Measurements from ENCODE around the gene MCTP2. TPM values are rescaled to one million over a fixed set of nuclear protein-coding genes. Genes with fewer than 3 reads are reported as not detected.

MCTP2 gene
- polyA plus RNA-seq, 3 donors: 2.4 to 7.4 (median 7.3) TPM

GRCh38 chr15:94185547-94186236, 45.7 kb upstream of the MCTP2 start:
- Mint-ChIP-seq H3K9me3 (no peaks in the 10 kb centered on the region), H3K27ac (no peak overlapping the region), H3K27me3 (ENCODE audit: low read depth in 3 of 3) (peaks cover 3 to 7% (median 3%) of the 10 kb centered on the region in 3 donors), H3K36me3 (peaks cover 0 to 2% of the 10 kb centered on the region in 2 donors), H3K4me3 (no peak overlapping the region), H3K4me1 (peaks cover 2% of the 10 kb centered on the region)
- Histone ChIP-seq H3K9me3 (replicated peaks in 1 of 2; ENCODE audit: control insufficient read depth in 1 of 2, insufficient read depth in 1 of 2, low read length in 2 of 2) (no peaks in the 10 kb centered on the region), H3K9ac (ENCODE audit: insufficient read depth, low read length, poor library complexity, severe bottlenecking) (no peak overlapping the region), H2AFZ (ENCODE audit: insufficient read depth, low read depth, low read length, poor library complexity, severe bottlenecking) (no peak overlapping the region), H3K4me1 (ENCODE audit: control insufficient read depth in 1 of 2, insufficient read depth in 2 of 2, low read length in 2 of 2) (no peaks in the 10 kb centered on the region), H3K36me3 (replicated peaks in 1 of 2; ENCODE audit: control insufficient read depth in 1 of 2, insufficient read depth in 2 of 2, low read length in 2 of 2) (no peaks in the 10 kb centered on the region), H3K27ac (ENCODE audit: low read depth in 1 of 2, low read length in 2 of 2) (no peak overlapping the region), H3K79me2 (ENCODE audit: insufficient read depth, low read length) (no peaks in the 10 kb centered on the region), H3K4me2 (replicated peaks; ENCODE audit: extremely low read depth, low read length, poor library complexity, severe bottlenecking) (no peak overlapping the region), H3K27me3 (ENCODE audit: control insufficient read depth in 2 of 2, insufficient read depth in 2 of 2, low read length in 2 of 2) (peaks cover 0 to 6% of the 10 kb centered on the region in 2 donors), H3K4me3 (replicated peaks in 1 of 3; ENCODE audit: low read depth in 2 of 3, low read length in 3 of 3) (no peak overlapping the region), H4K20me1 (ENCODE audit: insufficient read depth, low read length) (no peaks in the 10 kb centered on the region)
- no peak for TF ChIP-seq CTCF (IDR thresholded peaks at IDR 0.05)
- intact Hi-C loops (cut with micrococcal nuclease): no loop called here
- WGBS (ENCODE audit: insufficient coverage): 0% methylated on average over 2 of the region's 9 CpGs
- DNase-seq: peak in 1 of 3 donors; percentile 15

GRCh38 chr15:94186770-94187331, 44.5 kb upstream of the MCTP2 start:
- WGBS (ENCODE audit: insufficient coverage): 98% methylated on average over 4 of the region's 4 CpGs
- no peak overlapping the region for H3K4me3 Mint-ChIP-seq
- peaks cover 2 to 8% (median 3%) of the 10 kb centered on the region in 3 donors for H3K27me3 Mint-ChIP-seq (ENCODE audit: low read depth in 3 of 3)
- Histone ChIP-seq H2AFZ (ENCODE audit: insufficient read depth, low read depth, low read length, poor library complexity, severe bottlenecking) (no peak overlapping the region), H3K27me3 (ENCODE audit: control insufficient read depth in 2 of 2, insufficient read depth in 2 of 2, low read length in 2 of 2) (peaks cover 0 to 4% of the 10 kb centered on the region in 2 donors), H3K4me3 (replicated peaks in 1 of 3; ENCODE audit: low read depth in 2 of 3, low read length in 3 of 3) (no peak overlapping the region), H3K36me3 (replicated peaks in 1 of 2; ENCODE audit: control insufficient read depth in 1 of 2, insufficient read depth in 2 of 2, low read length in 2 of 2) (no peaks in the 10 kb centered on the region), H3K9ac (ENCODE audit: insufficient read depth, low read length, poor library complexity, severe bottlenecking) (no peak overlapping the region), H3K79me2 (ENCODE audit: insufficient read depth, low read length) (no peaks in the 10 kb centered on the region), H3K27ac (ENCODE audit: low read depth in 1 of 2, low read length in 2 of 2) (no peak overlapping the region), H3K4me1 (ENCODE audit: control insufficient read depth in 1 of 2, insufficient read depth in 2 of 2, low read length in 2 of 2) (no peaks in the 10 kb centered on the region), H3K9me3 (replicated peaks in 1 of 2; ENCODE audit: control insufficient read depth in 1 of 2, insufficient read depth in 1 of 2, low read length in 2 of 2) (no peaks in the 10 kb centered on the region), H3K4me2 (replicated peaks; ENCODE audit: extremely low read depth, low read length, poor library complexity, severe bottlenecking) (no peak overlapping the region), H4K20me1 (ENCODE audit: insufficient read depth, low read length) (no peaks in the 10 kb centered on the region)
- intact Hi-C loops (cut with micrococcal nuclease): no loop called here
- TF ChIP-seq CTCF (IDR thresholded peaks at IDR 0.05): no peak
- H3K36me3 Mint-ChIP-seq: peaks cover 0 to 2% of the 10 kb centered on the region in 2 donors
- DNase-seq: no peak
- H3K9me3 Mint-ChIP-seq: no peaks in the 10 kb centered on the region
- H3K4me1 Mint-ChIP-seq: peaks cover 2% of the 10 kb centered on the region
- H3K27ac Mint-ChIP-seq: no peak overlapping the region

Measured in CD14-positive monocyte (primary cell).